Measurements from ENCODE around the gene TAX1BP3.

The TAX1BP3 gene

DNA sequence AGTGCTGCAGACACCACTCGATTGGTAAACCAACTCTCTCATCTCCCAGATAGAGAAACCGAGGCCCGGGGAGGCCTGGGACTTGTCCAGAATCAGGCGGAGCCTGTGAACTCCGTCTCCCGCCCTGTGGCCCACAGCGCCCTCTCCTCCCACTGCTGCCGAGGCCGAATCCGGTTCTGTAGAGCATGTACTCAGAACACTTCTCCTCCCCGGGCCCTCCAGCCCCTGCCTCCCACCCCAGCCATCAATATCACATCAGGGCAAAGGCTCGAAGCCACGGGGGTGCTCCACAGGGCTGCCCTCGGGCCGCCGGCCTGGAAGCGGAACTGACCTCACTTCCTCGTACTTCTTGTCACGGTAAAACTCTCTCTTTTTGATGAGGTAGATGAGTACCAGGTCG is 13.2 kb upstream of the TAX1BP3 start:
- H3K18ac ChIP-seq (ENCODE audit: low read depth in 1 of 2, low read length in 2 of 2) = no peak overlapping the region
- no peak overlapping the region for H3K14ac ChIP-seq (ENCODE audit: low read length in 2 of 2)
- no peak overlapping the region for H3K23ac ChIP-seq (ENCODE audit: low read length in 2 of 2)
- H4K8ac ChIP-seq (ENCODE audit: low read length) = no peak overlapping the region
- no peak overlapping the region for H2BK12ac ChIP-seq (ENCODE audit: low read length in 2 of 2)
- no peak overlapping the region for H2AFZ ChIP-seq (ENCODE audit: low read depth, low read length)
- no peak overlapping the region for H2AK5ac ChIP-seq (ENCODE audit: low read length, severe bottlenecking)
- H3K9ac ChIP-seq (ENCODE audit: low read length) = no peak overlapping the region
- H3K4me1 ChIP-seq (ENCODE audit: control insufficient read depth, insufficient read depth, low read depth, low read length) = peaks cover 11% of the 10 kb centered on the region
- no peak for DNase-seq
- H3K27ac ChIP-seq (ENCODE audit: low read length, poor library complexity, severe bottlenecking) = no peak overlapping the region
- H3K27me3 ChIP-seq (ENCODE audit: control insufficient read depth in 1 of 2, insufficient read depth in 1 of 2, low read length in 2 of 2) = peaks cover 30 to 56% of the 10 kb centered on the region in 2 experiments
- H3K79me1 ChIP-seq (replicated peaks; ENCODE audit: low read length, poor library complexity, severe bottlenecking) = no peaks in the 10 kb centered on the region
- no peak overlapping the region for H2BK15ac ChIP-seq (ENCODE audit: low read depth, poor library complexity, severe bottlenecking)
- H3K4me3 ChIP-seq (ENCODE audit: insufficient read depth in 1 of 2, low read depth in 1 of 2, low read length in 2 of 2) = peak overlapping the region in 1 of 2 experiments; percentile 26
- no peaks in the 10 kb centered on the region for H3K36me3 ChIP-seq (ENCODE audit: control insufficient read depth in 1 of 2, insufficient read depth in 2 of 2, low read depth in 1 of 2, low read length in 2 of 2)
- H3K9me3 ChIP-seq (ENCODE audit: control insufficient read depth, low read length) = no peaks in the 10 kb centered on the region
- no peak overlapping the region for H3K4me2 ChIP-seq (ENCODE audit: low read length, poor library complexity, severe bottlenecking)
- H4K91ac ChIP-seq (ENCODE audit: low read length) = no peak overlapping the region
- H2BK120ac ChIP-seq (ENCODE audit: low read depth, low read length) = no peak overlapping the region
- WGBS = 84% methylated on average over 20 of the region's 20 CpGs
- H3K4ac ChIP-seq (ENCODE audit: low read depth in 1 of 2, low read length in 2 of 2) = no peak overlapping the region
- no peak overlapping the region for H2BK5ac ChIP-seq (ENCODE audit: low read depth, low read length, poor library complexity, severe bottlenecking)

DNA sequence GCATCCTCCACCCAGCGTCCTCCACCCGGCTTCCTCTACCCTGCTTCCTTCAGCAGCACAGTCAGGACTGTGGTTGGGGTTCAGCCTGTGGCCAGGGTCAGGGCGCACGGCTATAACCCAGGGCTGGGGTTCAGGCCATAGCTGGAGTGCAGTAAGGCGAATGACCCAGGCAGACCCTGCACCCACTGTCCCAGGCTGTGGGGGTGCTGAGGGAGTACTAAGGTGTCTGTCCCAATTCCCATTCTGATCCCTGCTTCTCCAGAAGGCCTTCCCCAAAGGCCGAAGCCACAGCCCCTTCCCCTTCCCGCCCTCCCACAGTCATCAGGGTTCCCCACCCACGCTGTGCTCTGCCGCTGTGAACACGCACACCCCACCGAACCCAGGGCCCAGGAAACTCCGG is 12.7 kb upstream of the TAX1BP3 start:
- Histone ChIP-seq H2AFZ (ENCODE audit: low read depth, low read length) (no peak overlapping the region), H3K4me2 (ENCODE audit: low read length, poor library complexity, severe bottlenecking) (no peak overlapping the region), H3K14ac (ENCODE audit: low read length in 2 of 2) (no peak overlapping the region), H3K9ac (ENCODE audit: low read length) (no peak overlapping the region), H3K4me3 (ENCODE audit: insufficient read depth in 1 of 2, low read depth in 1 of 2, low read length in 2 of 2) (no peak overlapping the region), H2BK15ac (ENCODE audit: low read depth, poor library complexity, severe bottlenecking) (no peak overlapping the region), H2AK5ac (ENCODE audit: low read length, severe bottlenecking) (no peak overlapping the region), H4K8ac (ENCODE audit: low read length) (no peak overlapping the region), H2BK5ac (ENCODE audit: low read depth, low read length, poor library complexity, severe bottlenecking) (no peak overlapping the region), H4K91ac (ENCODE audit: low read length) (no peak overlapping the region), H2BK120ac (ENCODE audit: low read depth, low read length) (no peak overlapping the region), H3K18ac (ENCODE audit: low read depth in 1 of 2, low read length in 2 of 2) (no peak overlapping the region), H3K36me3 (ENCODE audit: control insufficient read depth in 1 of 2, insufficient read depth in 2 of 2, low read depth in 1 of 2, low read length in 2 of 2) (no peaks in the 10 kb centered on the region), H2BK12ac (ENCODE audit: low read length in 2 of 2) (no peak overlapping the region), H3K4ac (ENCODE audit: low read depth in 1 of 2, low read length in 2 of 2) (no peak overlapping the region), H3K79me1 (replicated peaks; ENCODE audit: low read length, poor library complexity, severe bottlenecking) (no peaks in the 10 kb centered on the region), H3K27ac (ENCODE audit: low read length, poor library complexity, severe bottlenecking) (no peak overlapping the region), H3K23ac (ENCODE audit: low read length in 2 of 2) (no peak overlapping the region), H3K4me1 (ENCODE audit: control insufficient read depth, insufficient read depth, low read depth, low read length) (peaks cover 11% of the 10 kb centered on the region), H3K27me3 (ENCODE audit: control insufficient read depth in 1 of 2, insufficient read depth in 1 of 2, low read length in 2 of 2) (peaks cover 33 to 61% of the 10 kb centered on the region in 2 experiments), H3K9me3 (ENCODE audit: control insufficient read depth, low read length) (no peaks in the 10 kb centered on the region)
- DNase-seq = no peak
- WGBS = 93% methylated on average over 9 of the region's 12 CpGs

DNA sequence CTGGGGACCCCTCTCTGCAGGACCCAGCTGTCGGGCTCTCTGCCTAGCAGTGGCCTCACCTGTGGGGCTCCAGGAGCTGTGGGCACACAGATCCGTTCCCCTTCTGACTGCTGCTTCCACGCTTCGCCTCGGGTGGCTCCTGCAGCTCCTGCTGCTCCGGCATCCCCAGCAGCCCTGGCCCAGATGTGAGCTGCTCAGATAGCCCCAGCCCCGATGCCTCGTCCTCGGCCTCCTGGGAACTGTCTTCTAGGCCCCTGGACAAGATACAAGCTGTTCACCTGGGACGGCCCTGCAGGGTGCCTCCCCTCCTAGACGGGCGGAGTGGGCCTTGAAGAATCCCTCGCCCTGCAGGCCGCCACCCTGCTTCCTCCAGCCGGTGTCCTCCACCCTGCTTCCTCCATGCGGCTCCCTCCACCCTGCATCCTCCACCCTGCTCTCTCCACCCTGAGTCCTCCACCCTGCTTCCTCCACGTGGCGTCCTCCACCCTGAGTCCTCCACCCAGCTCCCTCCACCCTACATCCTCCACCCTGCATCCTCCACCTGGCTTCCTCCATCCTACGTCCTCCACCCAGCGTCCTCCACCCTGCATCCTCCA is 11.3 kb upstream of the TAX1BP3 start:
- H3K14ac ChIP-seq (ENCODE audit: low read length in 2 of 2) = no peak overlapping the region
- no peak overlapping the region for H3K27ac ChIP-seq (ENCODE audit: low read length, poor library complexity, severe bottlenecking)
- no peaks in the 10 kb centered on the region for H3K79me1 ChIP-seq (replicated peaks; ENCODE audit: low read length, poor library complexity, severe bottlenecking)
- H3K9me3 ChIP-seq (ENCODE audit: control insufficient read depth, low read length) = no peaks in the 10 kb centered on the region
- no peak overlapping the region for H4K91ac ChIP-seq (ENCODE audit: low read length)
- no peaks in the 10 kb centered on the region for H3K36me3 ChIP-seq (ENCODE audit: control insufficient read depth in 1 of 2, insufficient read depth in 2 of 2, low read depth in 1 of 2, low read length in 2 of 2)
- H4K8ac ChIP-seq (ENCODE audit: low read length) = no peak overlapping the region
- H3K23ac ChIP-seq (ENCODE audit: low read length in 2 of 2) = no peak overlapping the region
- no peak for DNase-seq
- no peak overlapping the region for H2AFZ ChIP-seq (ENCODE audit: low read depth, low read length)
- no peak overlapping the region for H3K9ac ChIP-seq (ENCODE audit: low read length)
- no peak overlapping the region for H2BK12ac ChIP-seq (ENCODE audit: low read length in 2 of 2)
- no peak overlapping the region for H3K4ac ChIP-seq (ENCODE audit: low read depth in 1 of 2, low read length in 2 of 2)
- peaks cover 11% of the 10 kb centered on the region for H3K4me1 ChIP-seq (ENCODE audit: control insufficient read depth, insufficient read depth, low read depth, low read length)
- no peak overlapping the region for H3K4me2 ChIP-seq (ENCODE audit: low read length, poor library complexity, severe bottlenecking)
- no peak overlapping the region for H2AK5ac ChIP-seq (ENCODE audit: low read length, severe bottlenecking)
- H2BK120ac ChIP-seq (ENCODE audit: low read depth, low read length) = no peak overlapping the region
- H3K27me3 ChIP-seq (ENCODE audit: control insufficient read depth in 1 of 2, insufficient read depth in 1 of 2, low read length in 2 of 2) = peaks cover 35 to 58% of the 10 kb centered on the region in 2 experiments
- H2BK15ac ChIP-seq (ENCODE audit: low read depth, poor library complexity, severe bottlenecking) = no peak overlapping the region
- no peak overlapping the region for H2BK5ac ChIP-seq (ENCODE audit: low read depth, low read length, poor library complexity, severe bottlenecking)
- no peak overlapping the region for H3K4me3 ChIP-seq (ENCODE audit: insufficient read depth in 1 of 2, low read depth in 1 of 2, low read length in 2 of 2)
- 84% methylated on average over 20 of the region's 20 CpGs for WGBS
- H3K18ac ChIP-seq (ENCODE audit: low read depth in 1 of 2, low read length in 2 of 2) = no peak overlapping the region

DNA sequence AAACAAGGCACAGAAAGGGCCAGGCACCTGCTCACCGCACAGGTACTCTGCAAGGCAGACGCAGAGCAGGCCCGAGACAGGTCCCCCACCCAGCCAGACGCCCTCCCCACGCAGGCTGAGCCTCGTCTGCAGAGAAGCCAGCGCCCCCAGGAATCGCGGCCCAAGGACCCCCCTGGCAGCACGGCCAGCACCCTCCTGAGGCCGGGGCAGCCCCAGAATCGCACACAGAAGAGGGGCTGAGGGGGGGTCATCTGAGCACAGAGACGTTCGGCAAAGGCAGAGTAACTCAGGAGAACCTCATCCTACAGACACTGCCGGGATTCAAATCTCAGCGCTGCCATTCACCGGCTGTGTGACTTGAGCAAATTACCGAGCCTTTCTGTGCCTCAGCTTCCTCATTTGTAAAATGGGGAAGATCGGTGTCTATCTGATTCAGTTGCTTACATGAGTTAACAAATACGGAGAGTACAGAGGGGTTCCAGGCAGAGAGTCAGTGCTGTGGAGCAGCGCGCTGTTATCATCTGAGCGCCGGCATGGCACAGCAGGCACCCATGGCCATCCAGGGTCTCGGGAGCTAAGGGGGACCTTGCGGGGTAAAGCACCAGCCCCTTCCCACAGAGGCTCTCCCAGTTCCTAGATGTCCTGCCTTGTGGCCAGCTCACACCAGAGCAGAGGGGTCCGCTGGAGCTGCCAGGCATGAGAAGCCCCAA is 10.6 kb upstream of the TAX1BP3 start:
- WGBS = 93% methylated on average over 27 of the region's 27 CpGs

More for the DNA sequence above, 10.6 kb upstream of the TAX1BP3 start:
- Histone ChIP-seq H3K4me2 (ENCODE audit: low read length, poor library complexity, severe bottlenecking) (no peak overlapping the region), H3K4ac (ENCODE audit: low read depth in 1 of 2, low read length in 2 of 2) (no peak overlapping the region), H3K14ac (ENCODE audit: low read length in 2 of 2) (no peak overlapping the region), H2BK5ac (ENCODE audit: low read depth, low read length, poor library complexity, severe bottlenecking) (no peak overlapping the region), H4K8ac (ENCODE audit: low read length) (no peak overlapping the region), H3K23ac (ENCODE audit: low read length in 2 of 2) (no peak overlapping the region), H3K79me1 (replicated peaks; ENCODE audit: low read length, poor library complexity, severe bottlenecking) (no peaks in the 10 kb centered on the region), H4K91ac (ENCODE audit: low read length) (no peak overlapping the region), H3K27me3 (ENCODE audit: control insufficient read depth in 1 of 2, insufficient read depth in 1 of 2, low read length in 2 of 2) (peaks cover 30 to 54% of the 10 kb centered on the region in 2 experiments), H3K27ac (ENCODE audit: low read length, poor library complexity, severe bottlenecking) (no peak overlapping the region), H2AK5ac (ENCODE audit: low read length, severe bottlenecking) (no peak overlapping the region), H2BK12ac (ENCODE audit: low read length in 2 of 2) (no peak overlapping the region), H3K9ac (ENCODE audit: low read length) (no peak overlapping the region), H3K18ac (ENCODE audit: low read depth in 1 of 2, low read length in 2 of 2) (no peak overlapping the region), H2BK15ac (ENCODE audit: low read depth, poor library complexity, severe bottlenecking) (no peak overlapping the region), H3K9me3 (ENCODE audit: control insufficient read depth, low read length) (no peaks in the 10 kb centered on the region), H2BK120ac (ENCODE audit: low read depth, low read length) (no peak overlapping the region), H3K4me3 (ENCODE audit: insufficient read depth in 1 of 2, low read depth in 1 of 2, low read length in 2 of 2) (no peak overlapping the region), H3K36me3 (ENCODE audit: control insufficient read depth in 1 of 2, insufficient read depth in 2 of 2, low read depth in 1 of 2, low read length in 2 of 2) (no peaks in the 10 kb centered on the region), H2AFZ (ENCODE audit: low read depth, low read length) (no peak overlapping the region), H3K4me1 (ENCODE audit: control insufficient read depth, insufficient read depth, low read depth, low read length) (peaks cover 11% of the 10 kb centered on the region)
- DNase-seq = no peak

All from mesenchymal stem cell (in vitro differentiated cells and primary cell).